Effector memory CD4-positive, alpha-beta T cell (primary cell): Measurements from ENCODE around the gene KDM4F.

ENCODE experiments used
- DNase-seq, 3 donors: peaks; one replicate each; pipeline ENCODE4 v3.0.0-alpha.2; 2020
- H3K27ac ChIP-seq: 2 replicates; pipeline ENCODE4 v1.7.0; 2013; ENCODE audit warnings: mild to moderate bottlenecking, low read length, moderate library complexity; ENCODE audit not compliant: insufficient read depth, poor library complexity, severe bottlenecking
- H3K27me3 ChIP-seq: replicated peaks from 2 replicates; pipeline ENCODE4 v1.7.0; 2013; ENCODE audit warnings: mild to moderate bottlenecking, low read length; ENCODE audit not compliant: insufficient read depth, control insufficient read depth, poor library complexity, severe bottlenecking
- H3K36me3 ChIP-seq: 2 replicates; pipeline ENCODE4 v1.7.0; 2013; ENCODE audit warnings: mild to moderate bottlenecking, low read length, moderate library complexity; ENCODE audit not compliant: control insufficient read depth, insufficient read depth
- H3K4me1 ChIP-seq: 2 replicates; pipeline ENCODE4 v1.7.0; 2013; ENCODE audit warnings: low read length, mild to moderate bottlenecking; ENCODE audit not compliant: control insufficient read depth, insufficient read depth, poor library complexity, severe bottlenecking
- H3K4me3 ChIP-seq: 2 replicates; pipeline ENCODE4 v1.7.0; 2013; ENCODE audit warnings: low read length, low read depth, mild to moderate bottlenecking; ENCODE audit not compliant: insufficient read depth, poor library complexity, severe bottlenecking
- H3K9me3 ChIP-seq: 2 replicates; pipeline ENCODE4 v1.7.0; 2013; ENCODE audit warnings: mild to moderate bottlenecking, low read length, moderate library complexity; ENCODE audit not compliant: control insufficient read depth

KDM4F gene

GRCh38 chr11:95086836-95087570 is 37.8 kb downstream of the KDM4F start:
- Histone ChIP-seq H3K27ac (no peak overlapping the region), H3K4me1 (peaks cover 12% of the 10 kb centered on the region), H3K36me3 (no peaks in the 10 kb centered on the region), H3K4me3 (no peak overlapping the region), H3K27me3 (no peaks in the 10 kb centered on the region), H3K9me3 (no peaks in the 10 kb centered on the region)
- DNase-seq = no peak

- Histone ChIP-seq H3K27me3 (no peaks in the 10 kb centered on the region), H3K4me1 (peaks cover 12% of the 10 kb centered on the region), H3K9me3 (no peaks in the 10 kb centered on the region), H3K4me3 (peak overlapping the region; percentile 76), H3K27ac (peak overlapping the region; percentile 77), H3K36me3 (no peaks in the 10 kb centered on the region)
- DNase-seq = peak in 1 of 3 donors; percentile 8
Measured at GRCh38 chr11:95088946-95089619, 39.9 kb downstream of the KDM4F start.

- no peaks in the 10 kb centered on the region for H3K9me3 ChIP-seq
- H3K4me3 ChIP-seq = peak within 1 kb of the TSS; percentile 83
- no peaks in the 10 kb centered on the region for H3K36me3 ChIP-seq
- peak within 1 kb of the TSS; percentile 77 for H3K27ac ChIP-seq
- peaks cover 12% of the 10 kb centered on the region for H3K4me1 ChIP-seq
- no peaks in the 10 kb centered on the region for H3K27me3 ChIP-seq
- peak; percentile 65 to 76 (median 74) for DNase-seq
Measured at GRCh38 chr11:95089620-95090542, 40.7 kb downstream of the KDM4F start, which contains the start of gene ENDOD1. ENDOD1 (plus strand) TSS chr11:95089846; CDS start chr11:95089928, 82 bp downstream.

- no peak for DNase-seq
- H3K9me3 ChIP-seq = no peaks in the 10 kb centered on the region
- no peaks in the 10 kb centered on the region for H3K27me3 ChIP-seq
- no peaks in the 10 kb centered on the region for H3K36me3 ChIP-seq
- H3K4me1 ChIP-seq = peaks cover 12% of the 10 kb centered on the region
- no peak overlapping the region for H3K4me3 ChIP-seq
- no peak overlapping the region for H3K27ac ChIP-seq
Measured at GRCh38 chr11:95091663-95092180, 42.5 kb downstream of the KDM4F start.

- Histone ChIP-seq H3K4me3 (no peak overlapping the region), H3K27ac (no peak overlapping the region), H3K36me3 (no peaks in the 10 kb centered on the region), H3K9me3 (no peaks in the 10 kb centered on the region), H3K27me3 (no peaks in the 10 kb centered on the region), H3K4me1 (peaks cover 12% of the 10 kb centered on the region)
- DNase-seq = no peak
Measured at GRCh38 chr11:95092549-95093324, 43.5 kb downstream of the KDM4F start.

GRCh38 chr11:95093548-95093947 is 44.3 kb downstream of the KDM4F start:
- Histone ChIP-seq H3K4me1 (peaks cover 9% of the 10 kb centered on the region), H3K4me3 (no peak overlapping the region), H3K9me3 (no peaks in the 10 kb centered on the region), H3K27me3 (no peaks in the 10 kb centered on the region), H3K27ac (no peak overlapping the region), H3K36me3 (no peaks in the 10 kb centered on the region)
- DNase-seq = no peak

- Histone ChIP-seq H3K9me3 (no peaks in the 10 kb centered on the region), H3K4me3 (no peak overlapping the region), H3K27ac (no peak overlapping the region), H3K27me3 (no peaks in the 10 kb centered on the region), H3K36me3 (no peaks in the 10 kb centered on the region), H3K4me1 (no peaks in the 10 kb centered on the region)
- no peak for DNase-seq
Measured at GRCh38 chr11:95095858-95096587, 46.8 kb downstream of the KDM4F start.

GRCh38 chr11:95097209-95097608 is 48.0 kb downstream of the KDM4F start:
- no peaks in the 10 kb centered on the region for H3K4me1 ChIP-seq
- H3K27ac ChIP-seq = no peak overlapping the region
- DNase-seq = no peak
- H3K36me3 ChIP-seq = no peaks in the 10 kb centered on the region
- H3K27me3 ChIP-seq = no peaks in the 10 kb centered on the region
- no peak overlapping the region for H3K4me3 ChIP-seq
- H3K9me3 ChIP-seq = no peaks in the 10 kb centered on the region

- no peak overlapping the region for H3K27ac ChIP-seq
- H3K4me1 ChIP-seq = no peaks in the 10 kb centered on the region
- H3K4me3 ChIP-seq = no peak overlapping the region
- H3K27me3 ChIP-seq = no peaks in the 10 kb centered on the region
- no peaks in the 10 kb centered on the region for H3K36me3 ChIP-seq
- H3K9me3 ChIP-seq = no peaks in the 10 kb centered on the region
- DNase-seq = no peak
Measured at GRCh38 chr11:95098826-95099225, 49.6 kb downstream of the KDM4F start.
